RWPE1 (cell line): Measurements from ENCODE around the gene LAMC1.

ENCODE experiments used
- CTCF ChIA-PET: fragments of 350-600 bp; sonication (Branson Sonifier 250); formaldehyde crosslinking; extraction: SDS; loops from one replicate; lab custom pipeline; 2021; lab: Yijun Ruan, JAX
- POLR2A ChIA-PET: fragments of 400-600 bp; formaldehyde crosslinking; extraction: SDS; loops from one replicate; lab custom pipeline; 2020; ENCODE audit warnings: antibody characterized with exemption; ENCODE audit not compliant: low non-redundant PET; lab: Yijun Ruan, JAX
- DNase-seq: peaks from one replicate; pipeline ENCODE4 v3.0.0; 2012; ENCODE audit warnings: low spot score
- H3K27ac ChIP-seq: fragments of 450-650 bp; 2 replicates; pipeline ENCODE4 v1.5.1; 2017
- TF ChIP-seq, protein P1 (sequence below): fragments of 450-650 bp; conservative IDR thresholded peaks from 2 replicates; pipeline ENCODE4 v1.5.1; 2017; ENCODE audit warnings: low read depth, mild to moderate bottlenecking

Gene LAMC1

DNA sequence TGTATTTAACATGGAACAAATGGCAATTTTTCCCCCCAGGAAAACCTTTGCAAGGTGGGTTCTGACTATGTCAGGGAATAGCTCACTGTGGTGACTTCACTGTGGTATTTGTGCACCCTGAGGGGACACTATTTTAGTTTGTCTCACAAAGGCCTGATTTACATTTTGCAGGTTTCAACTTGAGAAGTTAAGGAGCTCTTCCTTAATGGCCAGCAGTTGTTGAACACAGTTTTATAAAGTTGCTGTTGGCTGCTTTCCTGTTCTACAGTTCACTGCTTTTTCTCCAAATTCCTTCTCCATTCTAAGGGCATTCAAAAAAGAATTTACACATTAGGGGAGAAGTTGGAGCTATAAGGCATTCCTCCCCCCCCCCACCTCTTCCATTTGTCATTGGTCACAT is 4.6 kb downstream of the LAMC1 start:
- H3K27ac ChIP-seq, result no peak overlapping the region
- no peak for DNase-seq
- TF ChIP-seq, protein P1, sequence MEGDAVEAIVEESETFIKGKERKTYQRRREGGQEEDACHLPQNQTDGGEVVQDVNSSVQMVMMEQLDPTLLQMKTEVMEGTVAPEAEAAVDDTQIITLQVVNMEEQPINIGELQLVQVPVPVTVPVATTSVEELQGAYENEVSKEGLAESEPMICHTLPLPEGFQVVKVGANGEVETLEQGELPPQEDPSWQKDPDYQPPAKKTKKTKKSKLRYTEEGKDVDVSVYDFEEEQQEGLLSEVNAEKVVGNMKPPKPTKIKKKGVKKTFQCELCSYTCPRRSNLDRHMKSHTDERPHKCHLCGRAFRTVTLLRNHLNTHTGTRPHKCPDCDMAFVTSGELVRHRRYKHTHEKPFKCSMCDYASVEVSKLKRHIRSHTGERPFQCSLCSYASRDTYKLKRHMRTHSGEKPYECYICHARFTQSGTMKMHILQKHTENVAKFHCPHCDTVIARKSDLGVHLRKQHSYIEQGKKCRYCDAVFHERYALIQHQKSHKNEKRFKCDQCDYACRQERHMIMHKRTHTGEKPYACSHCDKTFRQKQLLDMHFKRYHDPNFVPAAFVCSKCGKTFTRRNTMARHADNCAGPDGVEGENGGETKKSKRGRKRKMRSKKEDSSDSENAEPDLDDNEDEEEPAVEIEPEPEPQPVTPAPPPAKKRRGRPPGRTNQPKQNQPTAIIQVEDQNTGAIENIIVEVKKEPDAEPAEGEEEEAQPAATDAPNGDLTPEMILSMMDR, result no peak
- ChIA-PET CTCF (interaction anchor here (1.3 to 1.5 kb wide), 2 partner anchors 65 to 72 kb away, joined by 5 read pairs; no protein-coding TSS in a partner anchor), POLR2A (no interaction called here)

- CTCF ChIA-PET, result no interaction called here
- DNase-seq, result peak; percentile 79
- H3K27ac ChIP-seq, result no peak overlapping the region
- POLR2A ChIA-PET, result no interaction called here
- TF ChIP-seq, protein P1, result no peak
These were observed 6.4 kb downstream of the LAMC1 start for GRCh38 chr1:183029591-183030000.

DNA sequence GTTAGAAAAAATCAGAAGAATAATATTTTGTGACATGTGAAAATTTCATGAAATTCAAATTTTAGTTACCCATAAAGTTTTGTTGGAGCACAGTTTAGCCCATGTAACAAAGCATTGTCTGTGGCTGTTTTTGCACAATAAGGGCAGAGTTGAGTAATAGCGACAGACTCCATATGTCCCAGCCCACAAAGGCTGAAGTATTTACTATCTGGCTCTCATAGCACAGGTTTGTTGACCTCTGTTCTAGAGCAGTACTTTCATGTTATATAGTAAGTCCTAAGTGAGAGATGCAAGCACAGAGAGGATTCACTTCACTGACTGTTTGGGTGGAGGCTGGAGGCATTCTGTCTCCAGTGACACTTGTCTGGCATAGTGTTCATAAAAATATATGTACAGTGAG is 6.8 kb downstream of the LAMC1 start:
- DNase-seq, result no peak
- TF ChIP-seq, protein P1, result no peak
- CTCF ChIA-PET, result no interaction called here
- no peak overlapping the region for H3K27ac ChIP-seq
- POLR2A ChIA-PET, result no interaction called here

GRCh38 chr1:183032122-183032921 is 9.1 kb downstream of the LAMC1 start:
- no peak for DNase-seq
- POLR2A ChIA-PET, result no interaction called here

GRCh38 chr1:183033205-183033604 is 10.0 kb downstream of the LAMC1 start:
- DNase-seq, result no peak
- CTCF ChIA-PET, result no interaction called here
- POLR2A ChIA-PET, result no interaction called here
- H3K27ac ChIP-seq, result no peak overlapping the region
- TF ChIP-seq, protein P1, result no peak

More at GRCh38 chr1:183032122-183032921, 9.1 kb downstream of the LAMC1 start:
- no peak overlapping the region for H3K27ac ChIP-seq
- CTCF ChIA-PET, result no interaction called here
- TF ChIP-seq, protein P1, result no peak

- no peak for DNase-seq
- POLR2A ChIA-PET, result no interaction called here
- CTCF ChIA-PET, result no interaction called here
- H3K27ac ChIP-seq, result no peak overlapping the region
- TF ChIP-seq, protein P1, result no peak
These were observed 11.5 kb downstream of the LAMC1 start for GRCh38 chr1:183034682-183035081.
